Measurements from ENCODE around the gene IGF2.
"Not testable (repeated sequence)": the region's sequence is repeated elsewhere in the genome, so short reads cannot be mapped to it uniquely, and the experiment has no call there.

DNA sequence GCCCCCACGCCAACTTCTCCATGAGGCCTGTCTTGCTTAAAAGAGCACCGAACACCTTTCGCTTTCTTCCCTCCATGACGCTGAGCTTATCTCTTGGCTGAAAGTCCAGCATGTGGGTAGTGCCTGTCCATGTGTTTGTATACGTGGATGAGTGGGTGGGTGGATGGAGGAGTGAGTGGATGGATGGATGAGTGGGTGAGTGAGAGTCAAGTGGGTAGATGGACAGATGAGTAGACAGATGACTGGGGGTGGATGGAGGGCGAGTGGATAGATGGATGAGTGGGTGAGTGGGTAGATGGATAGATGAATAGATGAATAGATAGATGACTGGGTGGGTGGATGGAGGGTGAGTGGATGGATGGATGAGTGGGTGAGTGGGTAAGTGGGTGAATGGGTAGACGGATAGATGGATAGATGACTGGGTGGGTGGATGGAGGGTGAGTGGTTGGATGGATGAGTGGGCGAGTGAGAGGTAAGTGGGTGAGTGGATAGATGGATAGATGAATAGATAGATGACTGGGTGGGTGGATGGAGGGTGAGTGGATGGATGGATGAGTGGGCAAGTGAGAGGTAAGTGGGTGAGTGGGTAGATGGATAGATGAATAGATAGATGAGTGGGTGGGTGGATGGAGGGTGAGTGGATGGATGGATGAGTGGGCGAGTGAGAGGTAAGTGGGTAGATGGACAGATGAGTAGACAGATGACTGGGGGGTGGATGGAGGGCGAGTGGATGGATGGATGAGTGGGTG, 14.3 kb downstream of the IGF2 start:
- TF ChIP-seq YY1 (IDR thresholded peaks at IDR 0.05; ENCODE audit: insufficient read depth, insufficient read length); SUZ12 (IDR thresholded peaks at IDR 0.05; ENCODE audit: extremely low read depth, insufficient read depth, insufficient read length): not testable (repeated sequence)
